ENCODE data around the gene PSME3IP1. TPM values are rescaled to one million over a fixed set of nuclear protein-coding genes. Genes with fewer than 3 reads are reported as not detected.

The PSME3IP1 gene
- total and polyA plus RNA-seq, 2 of the 4 experiments (the other 2 are of a cell fraction), result 50.2 to 75.2 TPM

- Histone ChIP-seq H2AFZ (replicated peaks; ENCODE audit: low read length, poor library complexity) (no peak overlapping the region), H3K4me1 (ENCODE audit: control insufficient read depth, insufficient read depth, low read length) (peaks cover 4% of the 10 kb centered on the region; the same call in 1 of the 2 replicates), H3K4me3 (ENCODE audit: insufficient read depth, low read depth, low read length) (no peak overlapping the region), H4K91ac (ENCODE audit: insufficient read depth, low read depth, low read length) (no peak overlapping the region), H2AK9ac (replicated peaks; ENCODE audit: low read depth, low read length, poor library complexity) (no peak overlapping the region), H2AK5ac (ENCODE audit: low read depth, low read length) (no peak overlapping the region), H3K79me1 (ENCODE audit: low read depth in 1 of 2, low read length in 2 of 2) (peaks cover 36 to 50% of the 10 kb centered on the region in 2 experiments), H3K27me3 (ENCODE audit: control insufficient read depth, insufficient read depth, low read length) (no peaks in the 10 kb centered on the region), H3K14ac (replicated peaks; ENCODE audit: low read depth, low read length) (no peak overlapping the region), H3K27ac (ENCODE audit: insufficient read depth, low read length) (no peak overlapping the region), H2BK15ac (ENCODE audit: low read depth, low read length) (no peak overlapping the region), H3K4me2 (ENCODE audit: low read depth, low read length) (no peak overlapping the region), H3K4ac (ENCODE audit: low read depth, low read length) (no peak overlapping the region), H2BK120ac (ENCODE audit: low read depth, low read length) (no peak overlapping the region), H3K9me3 (ENCODE audit: control insufficient read depth, insufficient read depth, low read length) (no peaks in the 10 kb centered on the region), H3K18ac (ENCODE audit: low read depth, low read length) (no peak overlapping the region), H3K36me3 (ENCODE audit: control insufficient read depth, insufficient read depth, low read length) (peaks cover 19% of the 10 kb centered on the region), H3K23ac (ENCODE audit: low read depth, low read length) (no peak overlapping the region), H3K56ac (ENCODE audit: extremely low read depth, insufficient read depth, low read length) (no peak overlapping the region), H4K20me1 (ENCODE audit: insufficient read depth, low read length) (peaks cover 8% of the 10 kb centered on the region; the same call in 1 of the 2 replicates), H4K5ac (ENCODE audit: low read depth, low read length) (no peak overlapping the region), H4K8ac (ENCODE audit: low read depth in 2 of 2, low read length in 2 of 2) (no peak overlapping the region), H2BK5ac (ENCODE audit: low read depth, low read length, poor library complexity, severe bottlenecking) (no peak overlapping the region), H3K9me1 (ENCODE audit: insufficient read depth, low read length) (peaks cover 4% of the 10 kb centered on the region; the same call in 1 of the 2 replicates), H2BK20ac (ENCODE audit: low read depth, low read length) (no peak overlapping the region), H3K9ac (ENCODE audit: low read depth, low read length) (no peak overlapping the region)
- in situ Hi-C loops (cut with MboI; ENCODE audit: low sequenced_read_pairs), result no loop called here
- ATAC-seq (ENCODE audit: low read depth) (peak; percentile 60), DNase-seq (no peak)
- intact Hi-C loops (cut with micrococcal nuclease), result no loop called here
- ChIA-PET POLR2A (ENCODE audit: unreplicated experiment) (no interaction called here), CTCF (no interaction called here)
- dilution Hi-C loops (cut with HindIII; ENCODE audit: low sequenced_read_pairs, unreplicated experiment), result no loop called here
- TF ChIP-seq NFE2L2 (IDR thresholded peaks at IDR 0.05; ENCODE audit: low read depth, low read length) (no peak), CTCF (conservative IDR thresholded peaks at IDR 0.05; ENCODE audit: low read depth, low read length) (no peak), SMC3 (IDR thresholded peaks at IDR 0.05; ENCODE audit: low read depth, low read length) (no peak), CEBPB (IDR thresholded peaks at IDR 0.05; ENCODE audit: low read depth, low read length) (no peak), RFX5 (IDR thresholded peaks at IDR 0.05; ENCODE audit: low read depth, low read length) (no peak), MXI1 (IDR thresholded peaks at IDR 0.05; ENCODE audit: borderline replicate concordance, low read depth, low read length) (no peak), MAFK (IDR thresholded peaks at IDR 0.05; ENCODE audit: low read depth, low read length) (no peak), ELK1 (IDR thresholded peaks at IDR 0.05; ENCODE audit: borderline replicate concordance, low read depth, low read length) (no peak), RAD21 (IDR thresholded peaks at IDR 0.05; ENCODE audit: low read length) (no peak), BHLHE40 (IDR thresholded peaks at IDR 0.05; ENCODE audit: low read depth, low read length) (no peak), POLR2A (IDR thresholded peaks at IDR 0.05; ENCODE audit: low read depth, low read length) (no peak), RCOR1 (IDR thresholded peaks at IDR 0.05; ENCODE audit: insufficient replicate concordance, low read length) (no peak), MAZ (IDR thresholded peaks at IDR 0.05; ENCODE audit: borderline replicate concordance, low read depth, low read length) (no peak), FOS (IDR thresholded peaks at IDR 0.05; ENCODE audit: low read depth, low read length) (no peak), CHD1 (IDR thresholded peaks at IDR 0.05; ENCODE audit: low read depth, low read length) (no peak)
- TF ChIP-seq, protein P1, sequence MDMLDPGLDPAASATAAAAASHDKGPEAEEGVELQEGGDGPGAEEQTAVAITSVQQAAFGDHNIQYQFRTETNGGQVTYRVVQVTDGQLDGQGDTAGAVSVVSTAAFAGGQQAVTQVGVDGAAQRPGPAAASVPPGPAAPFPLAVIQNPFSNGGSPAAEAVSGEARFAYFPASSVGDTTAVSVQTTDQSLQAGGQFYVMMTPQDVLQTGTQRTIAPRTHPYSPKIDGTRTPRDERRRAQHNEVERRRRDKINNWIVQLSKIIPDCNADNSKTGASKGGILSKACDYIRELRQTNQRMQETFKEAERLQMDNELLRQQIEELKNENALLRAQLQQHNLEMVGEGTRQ (IDR thresholded peaks at IDR 0.05; ENCODE audit: low read depth, low read length), result no peak
- no TSS peak for BruUV-seq (replicated peaks)
- no CpG with 5 or more reads among the region's 5 CpGs for WGBS, 2 experiments (ENCODE audit: extremely low coverage in 2 of 2, insufficient read length in 1 of 2)
These were observed 9.9 kb downstream of the PSME3IP1 start for GRCh38 chr16:57175896-57176295.
